Breast epithelium (tissue), 3 donors: ENCODE results near the gene ELMO1.

ENCODE experiments used
- POLR2A ChIP-seq: fragments of 450-650 bp; IDR thresholded peaks from one replicate; pipeline ENCODE4 v1.6.1; 2016; ENCODE audit warnings: antibody characterized with exemption, mild to moderate bottlenecking, moderate library complexity
- TF ChIP-seq, protein P1 (sequence below), 3 donors: fragments of 450-650 bp; IDR thresholded peaks; one replicate each; pipeline ENCODE4 v1.5.1; 2016 to 2017; ENCODE audit warnings: antibody characterized with exemption in 3 of 3, mild to moderate bottlenecking in 3 of 3, moderate library complexity in 3 of 3

DNA sequence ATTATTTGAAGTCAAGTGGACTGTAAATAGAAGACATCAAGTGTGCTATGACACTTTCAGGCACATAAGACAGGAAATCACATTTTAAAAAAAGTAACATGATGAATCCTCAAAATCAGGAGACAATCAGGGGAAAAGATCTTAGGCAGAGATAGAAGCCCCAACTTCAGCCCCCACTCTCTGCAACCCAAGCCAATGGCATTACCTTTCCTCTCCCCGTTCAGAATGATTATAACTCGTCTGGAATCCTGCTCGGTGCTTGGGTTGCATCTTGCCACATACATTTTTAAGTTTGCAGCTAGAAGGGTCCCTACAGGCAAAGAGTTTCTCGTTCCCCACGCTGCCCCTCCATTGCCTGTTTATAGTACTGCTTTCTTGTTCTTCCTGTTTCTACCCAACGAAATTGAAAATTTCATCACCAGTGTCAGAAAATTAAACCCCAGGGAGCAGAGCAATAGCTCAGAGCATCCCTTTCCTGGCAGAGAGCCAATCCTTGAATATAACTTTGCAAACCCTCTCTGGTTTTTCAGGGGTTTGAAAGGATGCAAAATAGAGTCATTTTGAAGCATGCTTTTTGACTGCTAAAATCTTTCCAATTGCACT lies 463.9 kb downstream of the ELMO1 start:
- TF ChIP-seq POLR2A, result no peak
- TF ChIP-seq, protein P1, sequence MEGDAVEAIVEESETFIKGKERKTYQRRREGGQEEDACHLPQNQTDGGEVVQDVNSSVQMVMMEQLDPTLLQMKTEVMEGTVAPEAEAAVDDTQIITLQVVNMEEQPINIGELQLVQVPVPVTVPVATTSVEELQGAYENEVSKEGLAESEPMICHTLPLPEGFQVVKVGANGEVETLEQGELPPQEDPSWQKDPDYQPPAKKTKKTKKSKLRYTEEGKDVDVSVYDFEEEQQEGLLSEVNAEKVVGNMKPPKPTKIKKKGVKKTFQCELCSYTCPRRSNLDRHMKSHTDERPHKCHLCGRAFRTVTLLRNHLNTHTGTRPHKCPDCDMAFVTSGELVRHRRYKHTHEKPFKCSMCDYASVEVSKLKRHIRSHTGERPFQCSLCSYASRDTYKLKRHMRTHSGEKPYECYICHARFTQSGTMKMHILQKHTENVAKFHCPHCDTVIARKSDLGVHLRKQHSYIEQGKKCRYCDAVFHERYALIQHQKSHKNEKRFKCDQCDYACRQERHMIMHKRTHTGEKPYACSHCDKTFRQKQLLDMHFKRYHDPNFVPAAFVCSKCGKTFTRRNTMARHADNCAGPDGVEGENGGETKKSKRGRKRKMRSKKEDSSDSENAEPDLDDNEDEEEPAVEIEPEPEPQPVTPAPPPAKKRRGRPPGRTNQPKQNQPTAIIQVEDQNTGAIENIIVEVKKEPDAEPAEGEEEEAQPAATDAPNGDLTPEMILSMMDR (IDR thresholded peaks at IDR 0.05), result no peak
